Measurements from ENCODE around the gene KPNB1.

- TF ChIP-seq POLR2A (IDR thresholded peaks at IDR 0.05) (no peak), CTCF (IDR thresholded peaks at IDR 0.05) (no peak)
Observed at GRCh38 chr17:47697906-47698711, 48.4 kb downstream of the KPNB1 start.

Measured in thyroid gland (tissue), 4 donors.